DOHH2 (cell line): ENCODE data around the gene HID1.

Source experiments
- H3F3A ChIP-seq: fragments of 200-600 bp; sonication (generic), shearing (Covaris generic); 2 replicates; pipeline ENCODE4 v1.6.0; 2016; ENCODE audit warnings: antibody characterized with exemption, mild to moderate bottlenecking; ENCODE audit not compliant: control insufficient read depth, insufficient read depth
- H3K27ac ChIP-seq: fragments of 200-600 bp; sonication (generic); 2 replicates; pipeline ENCODE4 v1.5.1; 2014; ENCODE audit warnings: low read depth, mild to moderate bottlenecking, low read length, moderate library complexity
- H3K27me3 ChIP-seq: fragments of 200-600 bp; sonication (generic); 2 replicates; pipeline ENCODE4 v1.6.1; 2014; ENCODE audit warnings: mild to moderate bottlenecking, low read length, mixed read lengths; ENCODE audit not compliant: control insufficient read depth
- H3K36me3 ChIP-seq: fragments of 200-600 bp; sonication (generic); 2 replicates; pipeline ENCODE4 v1.6.1; 2014; ENCODE audit warnings: mild to moderate bottlenecking, low read length, moderate library complexity, mixed read lengths; ENCODE audit not compliant: control insufficient read depth
- H3K4me1 ChIP-seq: fragments of 200-600 bp; sonication (generic); 2 replicates; pipeline ENCODE4 v1.6.1; 2014; ENCODE audit warnings: mild to moderate bottlenecking, low read length, mixed read lengths; ENCODE audit not compliant: control insufficient read depth
- H3K4me2 ChIP-seq: fragments of 200-600 bp; sonication (generic); 2 replicates; pipeline ENCODE4 v1.6.0; 2014; ENCODE audit warnings: mild to moderate bottlenecking, low read length, moderate library complexity
- H3K4me3 ChIP-seq: fragments of 200-600 bp; sonication (generic); 2 replicates; pipeline ENCODE4 v1.5.1; 2014; ENCODE audit warnings: mild to moderate bottlenecking, low read length, mixed read lengths
- H3K79me2 ChIP-seq: fragments of 200-600 bp; sonication (generic); 2 replicates; pipeline ENCODE4 v1.6.1; 2014; ENCODE audit warnings: mild to moderate bottlenecking, low read length, mixed read lengths; ENCODE audit not compliant: control insufficient read depth
- H3K9me2 ChIP-seq: fragments of 200-600 bp; sonication (generic); replicated peaks from 2 replicates; pipeline ENCODE4 v1.6.1; 2014; ENCODE audit warnings: mild to moderate bottlenecking, low read length, mixed read lengths; ENCODE audit not compliant: control insufficient read depth
- H3K9me3 ChIP-seq: fragments of 200-600 bp; sonication (generic); 2 replicates; pipeline ENCODE4 v1.6.1; 2014; ENCODE audit warnings: antibody characterized with exemption, low read length, mixed read lengths; ENCODE audit not compliant: control insufficient read depth, insufficient read depth
- H4K20me1 ChIP-seq: fragments of 200-600 bp; sonication (generic); 2 replicates; pipeline ENCODE4 v1.6.0; 2014; ENCODE audit warnings: low read depth, mild to moderate bottlenecking, antibody characterized with exemption, low read length, moderate library complexity; ENCODE audit not compliant: control insufficient read depth, insufficient read depth
- EZH2phosphoT487 ChIP-seq: fragments of 200-600 bp; sonication (generic); IDR thresholded peaks from 2 replicates; pipeline ENCODE4 v1.6.1; 2017; ENCODE audit warnings: borderline replicate concordance, mild to moderate bottlenecking, antibody characterized with exemption, low read length, moderate library complexity, mixed read lengths
- TF ChIP-seq, protein P1 (sequence below): fragments of 200-600 bp; sonication (generic); IDR thresholded peaks from one replicate; pipeline ENCODE4 v1.5.1; 2014; ENCODE audit warnings: antibody characterized with exemption, mild to moderate bottlenecking, low read depth, low read length; ENCODE audit not compliant: poor library complexity, severe bottlenecking

The HID1 gene

DNA sequence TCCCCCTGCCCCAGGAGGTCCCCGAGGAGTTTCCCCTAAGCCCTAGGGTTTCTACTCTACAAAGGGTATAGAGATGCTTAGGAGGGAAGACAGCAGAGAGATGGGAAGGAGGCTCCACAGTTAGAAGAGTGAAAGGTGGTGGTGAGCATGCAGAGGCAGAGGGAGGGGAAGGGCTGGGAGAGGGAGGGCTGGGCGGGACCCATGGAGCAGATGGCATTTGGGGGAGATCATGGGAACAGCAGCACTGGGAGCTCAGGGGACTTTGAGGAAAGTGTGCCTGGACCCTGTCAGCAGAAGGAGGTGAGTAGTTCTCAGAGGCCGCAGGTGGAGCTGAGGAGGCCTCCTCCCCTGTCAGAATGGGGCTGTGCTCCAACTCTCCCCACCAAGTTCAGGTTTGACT is 37.5 kb downstream of the HID1 start:
- Histone ChIP-seq H3K9me2 (no peaks in the 10 kb centered on the region), H3K4me3 (no peak overlapping the region), H3K9me3 (no peaks in the 10 kb centered on the region), H3K4me1 (no peaks in the 10 kb centered on the region), H3K79me2 (no peaks in the 10 kb centered on the region), H3K27me3 (peaks cover 33% of the 10 kb centered on the region), H3K36me3 (no peaks in the 10 kb centered on the region), H3K27ac (no peak overlapping the region), H4K20me1 (no peaks in the 10 kb centered on the region; the same call in 1 of the 2 replicates), H3F3A (no peaks in the 10 kb centered on the region), H3K4me2 (no peak overlapping the region)
- TF ChIP-seq, protein P1, sequence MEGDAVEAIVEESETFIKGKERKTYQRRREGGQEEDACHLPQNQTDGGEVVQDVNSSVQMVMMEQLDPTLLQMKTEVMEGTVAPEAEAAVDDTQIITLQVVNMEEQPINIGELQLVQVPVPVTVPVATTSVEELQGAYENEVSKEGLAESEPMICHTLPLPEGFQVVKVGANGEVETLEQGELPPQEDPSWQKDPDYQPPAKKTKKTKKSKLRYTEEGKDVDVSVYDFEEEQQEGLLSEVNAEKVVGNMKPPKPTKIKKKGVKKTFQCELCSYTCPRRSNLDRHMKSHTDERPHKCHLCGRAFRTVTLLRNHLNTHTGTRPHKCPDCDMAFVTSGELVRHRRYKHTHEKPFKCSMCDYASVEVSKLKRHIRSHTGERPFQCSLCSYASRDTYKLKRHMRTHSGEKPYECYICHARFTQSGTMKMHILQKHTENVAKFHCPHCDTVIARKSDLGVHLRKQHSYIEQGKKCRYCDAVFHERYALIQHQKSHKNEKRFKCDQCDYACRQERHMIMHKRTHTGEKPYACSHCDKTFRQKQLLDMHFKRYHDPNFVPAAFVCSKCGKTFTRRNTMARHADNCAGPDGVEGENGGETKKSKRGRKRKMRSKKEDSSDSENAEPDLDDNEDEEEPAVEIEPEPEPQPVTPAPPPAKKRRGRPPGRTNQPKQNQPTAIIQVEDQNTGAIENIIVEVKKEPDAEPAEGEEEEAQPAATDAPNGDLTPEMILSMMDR: no peak
- TF ChIP-seq EZH2phosphoT487: no peak

DNA sequence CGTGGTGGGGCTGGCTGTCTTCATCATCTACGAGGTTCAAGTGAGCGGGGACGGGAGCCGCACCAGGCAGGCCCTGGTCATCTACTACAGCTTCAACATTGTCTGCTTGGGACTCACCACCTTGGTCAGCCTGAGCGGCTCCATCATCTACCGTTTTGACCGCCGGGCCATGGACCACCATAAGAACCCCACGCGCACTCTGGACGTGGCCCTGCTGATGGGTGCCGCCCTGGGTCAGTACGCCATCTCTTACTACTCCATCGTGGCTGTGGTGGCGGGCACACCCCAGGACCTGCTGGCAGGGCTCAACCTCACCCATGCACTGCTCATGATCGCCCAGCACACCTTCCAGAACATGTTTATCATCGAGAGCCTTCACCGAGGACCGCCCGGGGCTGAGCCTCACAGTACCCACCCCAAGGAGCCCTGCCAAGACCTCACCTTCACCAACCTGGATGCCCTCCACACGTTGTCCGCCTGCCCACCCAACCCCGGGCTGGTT is 42.0 kb downstream of the HID1 start:
- H3K36me3 ChIP-seq: no peaks in the 10 kb centered on the region
- no peak overlapping the region for H3K4me3 ChIP-seq
- H3F3A ChIP-seq: no peaks in the 10 kb centered on the region
- H4K20me1 ChIP-seq: no peaks in the 10 kb centered on the region; the same call in 1 of the 2 replicates
- no peaks in the 10 kb centered on the region for H3K4me1 ChIP-seq
- no peaks in the 10 kb centered on the region for H3K9me2 ChIP-seq
- TF ChIP-seq, protein P1: no peak
- TF ChIP-seq EZH2phosphoT487: no peak
- H3K27me3 ChIP-seq: peaks cover 20% of the 10 kb centered on the region
- no peak overlapping the region for H3K27ac ChIP-seq
- no peaks in the 10 kb centered on the region for H3K79me2 ChIP-seq
- H3K9me3 ChIP-seq: no peaks in the 10 kb centered on the region
- H3K4me2 ChIP-seq: no peak overlapping the region

DNA sequence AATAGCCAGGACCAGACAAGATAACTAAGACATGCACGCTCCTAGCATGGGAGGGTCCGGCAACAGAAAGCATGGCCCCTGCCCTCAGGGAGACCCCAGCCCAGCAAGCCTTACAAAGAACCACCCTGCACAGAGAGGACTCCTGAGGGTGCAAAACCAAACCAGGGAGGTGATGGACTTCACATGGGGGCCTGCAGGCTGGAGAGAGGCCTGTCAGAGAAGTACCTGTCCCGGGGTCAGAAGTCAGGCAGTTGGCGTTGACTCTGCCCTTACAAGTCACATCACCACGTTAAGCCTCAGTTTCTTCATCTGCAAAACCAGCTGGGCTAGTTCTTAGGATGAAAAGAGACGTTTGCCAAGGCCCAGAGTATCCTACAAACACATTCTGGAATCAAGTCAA is 43.8 kb downstream of the HID1 start:
- Histone ChIP-seq H3K27ac (no peak overlapping the region), H4K20me1 (no peaks in the 10 kb centered on the region; the same call in 1 of the 2 replicates), H3K36me3 (no peaks in the 10 kb centered on the region), H3F3A (no peaks in the 10 kb centered on the region), H3K4me2 (no peak overlapping the region), H3K27me3 (peaks cover 10% of the 10 kb centered on the region), H3K79me2 (no peaks in the 10 kb centered on the region), H3K4me1 (no peaks in the 10 kb centered on the region), H3K9me2 (no peaks in the 10 kb centered on the region), H3K9me3 (no peaks in the 10 kb centered on the region), H3K4me3 (no peak overlapping the region)
- TF ChIP-seq, protein P1: no peak
- no peak for TF ChIP-seq EZH2phosphoT487

DNA sequence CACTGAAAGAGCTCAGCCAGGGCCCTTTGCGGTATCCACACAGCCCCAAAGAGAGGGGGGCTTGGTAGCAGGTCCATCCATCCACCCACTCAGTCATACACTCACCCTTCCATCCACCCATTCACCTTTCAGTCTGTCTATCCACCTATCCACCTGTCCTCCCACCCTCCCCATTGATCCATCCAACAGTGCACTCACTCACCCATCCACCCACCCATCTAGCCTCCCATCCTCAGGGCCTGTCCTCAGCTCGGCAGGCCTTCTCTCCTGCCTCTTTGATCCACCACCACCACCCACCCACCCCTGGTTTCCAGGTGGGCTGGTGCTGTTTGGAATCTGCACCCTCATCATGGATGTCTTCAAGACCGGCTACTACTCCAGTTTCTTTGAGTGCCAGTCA is 47.3 kb downstream of the HID1 start:
- H3K9me3 ChIP-seq: no peaks in the 10 kb centered on the region
- peaks cover 17% of the 10 kb centered on the region for H3K27me3 ChIP-seq
- no peak overlapping the region for H3K27ac ChIP-seq
- H3K4me2 ChIP-seq: no peak overlapping the region
- H3K36me3 ChIP-seq: no peaks in the 10 kb centered on the region
- no peaks in the 10 kb centered on the region for H3F3A ChIP-seq
- TF ChIP-seq, protein P1: no peak
- no peak for TF ChIP-seq EZH2phosphoT487
- no peak overlapping the region for H3K4me3 ChIP-seq
- H3K4me1 ChIP-seq: no peaks in the 10 kb centered on the region
- H3K79me2 ChIP-seq: no peaks in the 10 kb centered on the region
- no peaks in the 10 kb centered on the region for H3K9me2 ChIP-seq
- no peaks in the 10 kb centered on the region for H4K20me1 ChIP-seq
